Measurements from ENCODE around the gene MAML2. TPM values are rescaled to one million over a fixed set of nuclear protein-coding genes. Genes with fewer than 3 reads are reported as not detected.

MAML2 gene
- total and polyA plus RNA-seq, 9 of the 15 experiments (the other 6 are each of a cell fraction or from before 2014, with no cell fraction given) = 0.79 to 6.8 (median 4.8) TPM

DNA sequence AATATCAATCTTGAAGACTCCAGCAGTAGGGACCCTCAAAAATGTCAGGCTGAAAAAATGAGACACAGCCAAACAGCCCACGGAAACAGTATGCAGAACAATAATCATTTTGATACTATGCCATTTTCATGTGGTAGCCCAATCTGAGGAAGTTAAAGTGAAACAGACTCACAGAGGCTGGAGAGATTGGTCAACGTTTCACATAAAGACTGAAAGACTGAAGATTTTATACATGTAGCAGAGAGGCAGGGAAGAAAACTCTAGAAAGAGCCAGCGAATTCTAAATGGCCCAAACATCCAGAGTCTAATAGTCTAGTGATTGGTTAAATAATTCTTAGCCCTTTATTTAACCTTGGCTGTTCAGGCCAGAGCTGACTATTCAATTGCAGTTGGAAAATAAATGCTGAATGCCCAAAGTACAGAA, 49.4 kb downstream of the MAML2 start (continued):
- TF ChIP-seq CHD7 (IDR thresholded peaks at IDR 0.05; ENCODE audit: low read depth, low read length) = no peak
- TF ChIP-seq SIN3B (IDR thresholded peaks at IDR 0.05; ENCODE audit: low read depth) = no peak
- TF ChIP-seq, protein P1, sequence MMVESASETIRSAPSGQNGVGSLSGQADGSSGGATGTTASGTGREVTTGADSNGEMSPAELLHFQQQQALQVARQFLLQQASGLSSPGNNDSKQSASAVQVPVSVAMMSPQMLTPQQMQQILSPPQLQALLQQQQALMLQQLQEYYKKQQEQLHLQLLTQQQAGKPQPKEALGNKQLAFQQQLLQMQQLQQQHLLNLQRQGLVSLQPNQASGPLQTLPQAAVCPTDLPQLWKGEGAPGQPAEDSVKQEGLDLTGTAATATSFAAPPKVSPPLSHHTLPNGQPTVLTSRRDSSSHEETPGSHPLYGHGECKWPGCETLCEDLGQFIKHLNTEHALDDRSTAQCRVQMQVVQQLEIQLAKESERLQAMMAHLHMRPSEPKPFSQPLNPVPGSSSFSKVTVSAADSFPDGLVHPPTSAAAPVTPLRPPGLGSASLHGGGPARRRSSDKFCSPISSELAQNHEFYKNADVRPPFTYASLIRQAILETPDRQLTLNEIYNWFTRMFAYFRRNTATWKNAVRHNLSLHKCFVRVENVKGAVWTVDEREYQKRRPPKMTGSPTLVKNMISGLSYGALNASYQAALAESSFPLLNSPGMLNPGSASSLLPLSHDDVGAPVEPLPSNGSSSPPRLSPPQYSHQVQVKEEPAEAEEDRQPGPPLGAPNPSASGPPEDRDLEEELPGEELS (CRISPR knock-in tag; IDR thresholded peaks at IDR 0.05; ENCODE audit: borderline replicate concordance) = no peak
- TF ChIP-seq ZNF77 (CRISPR knock-in tag; IDR thresholded peaks at IDR 0.05) = no peak
- no peak for TF ChIP-seq PKNOX1 (IDR thresholded peaks at IDR 0.05)
- TF ChIP-seq HDGF (IDR thresholded peaks at IDR 0.05) = no peak
- TF ChIP-seq GABPB1 (CRISPR knock-in tag; IDR thresholded peaks at IDR 0.05) = no peak
- TF ChIP-seq ZFX (CRISPR knock-in tag; IDR thresholded peaks at IDR 0.05) = no peak
- TF ChIP-seq RBFOX2 (IDR thresholded peaks at IDR 0.05; ENCODE audit: low read depth, low read length) = no peak
- no peak for TF ChIP-seq ZMIZ1 (IDR thresholded peaks at IDR 0.05; ENCODE audit: low read depth in 2 of 2, low read length in 2 of 2)

Measured in K562 (cell line).